HL-60/S4 treated with retinoic acid at 250 ng/mL for 4 days and 3 days (cell line): ENCODE results near the gene CSTB.

Experiments used
- in situ Hi-C: fragments of 300-500 bp; cut with MboI; formaldehyde crosslinking; loops from 2 replicates; pipeline ENCODE4 v1.7.0; 2022; ENCODE audit warnings: low sequenced_read_pairs

CSTB gene

GRCh38 chr21:43794857-43795256 is 18.7 kb upstream of the CSTB start:
- in situ Hi-C loops, result loop anchor here (10.0 to 25.0 kb wide), 2 partner anchors 60 to 833 kb away; partner anchors contain the start of gene PKNOX1

GRCh38 chr21:43794311-43794710 is 18.2 kb upstream of the CSTB start:
- in situ Hi-C loops, result loop anchor here (10.0 to 25.0 kb wide), 2 partner anchors 60 to 832 kb away; partner anchors contain the start of gene PKNOX1

DNA sequence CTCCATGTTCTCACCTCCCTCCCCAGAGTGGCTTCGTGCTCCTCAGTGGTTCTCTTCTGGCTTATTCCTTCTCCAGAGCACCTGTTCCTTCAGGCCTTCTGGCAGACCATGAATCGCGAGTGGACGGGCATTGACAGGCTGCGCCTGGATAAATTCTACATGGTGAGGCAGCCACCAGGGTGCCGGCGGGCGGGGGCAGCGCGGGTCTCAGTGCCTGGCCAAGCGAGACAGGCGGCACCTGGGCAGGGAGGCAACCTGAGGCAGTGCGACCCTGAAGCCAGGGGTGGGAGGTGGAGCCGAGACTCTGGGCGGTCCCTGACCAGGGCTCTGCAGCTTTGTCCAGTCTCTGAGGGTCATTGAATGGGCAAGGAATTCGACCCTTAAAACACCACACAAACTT is 17.1 kb upstream of the CSTB start:
- in situ Hi-C loops, result loop anchor here (10.0 to 25.0 kb wide), 2 partner anchors 62 to 831 kb away; partner anchors contain the start of gene PKNOX1

DNA sequence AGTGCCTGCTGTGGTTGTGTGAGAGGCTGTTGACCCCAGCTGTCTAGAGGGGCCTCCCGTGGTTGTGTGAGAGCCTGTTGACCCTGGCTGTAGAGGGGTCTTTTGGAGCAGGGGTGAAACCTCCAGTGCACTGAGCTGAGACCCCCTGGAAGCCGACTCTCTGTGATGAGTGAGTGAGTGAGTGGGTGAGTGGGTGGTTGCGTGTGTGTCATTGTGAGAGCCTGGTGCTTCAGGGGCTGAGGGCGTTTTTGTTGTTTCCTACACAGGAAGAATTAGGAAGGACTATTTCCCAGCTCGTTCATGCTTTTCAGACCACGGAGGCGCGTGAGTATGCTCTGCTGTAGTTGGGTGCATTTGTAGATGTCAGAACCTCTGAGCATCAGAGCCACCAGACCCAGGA is 16.3 kb upstream of the CSTB start:
- in situ Hi-C loops, result loop anchor here (10.0 to 25.0 kb wide), 2 partner anchors 62 to 830 kb away; partner anchors contain the start of gene PKNOX1

GRCh38 chr21:43790010-43790524 is 14.0 kb upstream of the CSTB start:
- in situ Hi-C loops, result loop anchor here (10.0 to 25.0 kb wide), 2 partner anchors 65 to 828 kb away; partner anchors contain the start of gene PKNOX1

- in situ Hi-C loops, result loop anchor here (10.0 to 25.0 kb wide), 2 partner anchors 65 to 827 kb away; partner anchors contain the start of gene PKNOX1
These were observed 13.3 kb upstream of the CSTB start, which contains the start of gene RRP1 for GRCh38 chr21:43789276-43790009. Gene RRP1 (plus strand): TSS chr21:43789577. CDS start chr21:43789630, 53 bp downstream.

- in situ Hi-C loops, result loop anchor here (25.0 kb wide), 1 partner anchor 825 kb away; the partner anchor contains the start of gene PKNOX1
These were observed 10.8 kb upstream of the CSTB start for GRCh38 chr21:43786807-43787440.

- in situ Hi-C loops, result loop anchor here (25.0 kb wide), 1 partner anchor 824 kb away; the partner anchor contains the start of gene PKNOX1
These were observed 10.2 kb upstream of the CSTB start for GRCh38 chr21:43786300-43786806.

- in situ Hi-C loops, result loop anchor here (25.0 kb wide), 1 partner anchor 823 kb away; the partner anchor contains the start of gene PKNOX1
These were observed 9.0 kb upstream of the CSTB start for GRCh38 chr21:43785134-43785533.

DNA sequence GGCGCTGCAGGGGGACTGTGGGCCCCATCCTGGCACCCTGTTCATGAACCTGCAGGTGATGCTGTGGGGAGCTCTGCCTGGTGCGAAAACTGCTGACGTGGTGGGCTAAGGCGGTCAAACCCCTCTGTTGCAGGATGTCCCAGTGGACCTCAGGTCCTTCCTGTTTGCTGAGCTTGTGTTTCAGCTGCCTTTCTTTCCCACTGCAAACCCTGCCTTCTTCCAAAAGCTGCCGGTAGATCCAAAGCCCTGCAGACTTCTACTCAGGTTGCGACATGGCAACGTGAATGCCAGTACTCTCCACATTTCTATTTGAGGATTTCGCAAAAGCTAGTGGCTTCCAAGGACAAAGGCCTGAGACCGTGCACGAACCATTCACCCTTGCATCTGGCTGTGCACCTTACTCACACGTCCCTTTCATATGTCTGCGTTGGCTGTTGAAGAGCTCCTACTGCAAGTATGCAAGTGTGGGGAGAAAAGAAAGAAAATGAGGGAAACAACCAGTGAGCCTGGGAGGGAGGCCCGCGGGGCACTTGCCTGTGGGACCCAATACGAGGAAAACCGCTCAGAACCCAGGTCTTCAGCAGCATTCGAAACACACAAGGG is 7.1 kb upstream of the CSTB start:
- in situ Hi-C loops, result loop anchor here (25.0 kb wide), 1 partner anchor 821 kb away; the partner anchor contains the start of gene PKNOX1

GRCh38 chr21:43782431-43783097 is 6.5 kb upstream of the CSTB start:
- in situ Hi-C loops, result loop anchor here (25.0 kb wide), 1 partner anchor 820 kb away; the partner anchor contains the start of gene PKNOX1

- in situ Hi-C loops, result loop anchor here (25.0 kb wide), 1 partner anchor 820 kb away; the partner anchor contains the start of gene PKNOX1
These were observed 5.7 kb upstream of the CSTB start for GRCh38 chr21:43781846-43782245.

DNA sequence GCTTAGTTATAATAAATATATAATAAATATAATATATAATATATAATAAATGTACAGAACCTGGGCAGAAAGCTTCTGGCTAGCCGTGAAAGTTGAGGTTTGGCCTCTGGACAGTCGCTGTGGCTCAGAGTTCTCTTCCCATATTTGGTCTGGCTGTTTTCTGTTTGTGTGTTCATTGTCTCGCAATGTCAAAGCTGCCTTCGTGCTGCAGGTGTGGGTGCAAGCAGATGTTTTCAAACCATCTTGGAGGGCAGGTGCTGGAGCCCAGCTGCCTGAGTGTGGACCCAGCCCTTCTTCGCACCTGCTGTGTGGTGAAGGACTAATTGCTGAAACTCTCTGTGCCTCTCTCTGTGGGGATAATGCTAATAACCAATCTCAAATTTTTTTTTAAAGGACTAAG is 3.6 kb upstream of the CSTB start:
- in situ Hi-C loops, result loop anchor here (10.0 to 25.0 kb wide), 2 partner anchors 65 to 817 kb away; partner anchors contain the start of genes PDXK and PKNOX1

DNA sequence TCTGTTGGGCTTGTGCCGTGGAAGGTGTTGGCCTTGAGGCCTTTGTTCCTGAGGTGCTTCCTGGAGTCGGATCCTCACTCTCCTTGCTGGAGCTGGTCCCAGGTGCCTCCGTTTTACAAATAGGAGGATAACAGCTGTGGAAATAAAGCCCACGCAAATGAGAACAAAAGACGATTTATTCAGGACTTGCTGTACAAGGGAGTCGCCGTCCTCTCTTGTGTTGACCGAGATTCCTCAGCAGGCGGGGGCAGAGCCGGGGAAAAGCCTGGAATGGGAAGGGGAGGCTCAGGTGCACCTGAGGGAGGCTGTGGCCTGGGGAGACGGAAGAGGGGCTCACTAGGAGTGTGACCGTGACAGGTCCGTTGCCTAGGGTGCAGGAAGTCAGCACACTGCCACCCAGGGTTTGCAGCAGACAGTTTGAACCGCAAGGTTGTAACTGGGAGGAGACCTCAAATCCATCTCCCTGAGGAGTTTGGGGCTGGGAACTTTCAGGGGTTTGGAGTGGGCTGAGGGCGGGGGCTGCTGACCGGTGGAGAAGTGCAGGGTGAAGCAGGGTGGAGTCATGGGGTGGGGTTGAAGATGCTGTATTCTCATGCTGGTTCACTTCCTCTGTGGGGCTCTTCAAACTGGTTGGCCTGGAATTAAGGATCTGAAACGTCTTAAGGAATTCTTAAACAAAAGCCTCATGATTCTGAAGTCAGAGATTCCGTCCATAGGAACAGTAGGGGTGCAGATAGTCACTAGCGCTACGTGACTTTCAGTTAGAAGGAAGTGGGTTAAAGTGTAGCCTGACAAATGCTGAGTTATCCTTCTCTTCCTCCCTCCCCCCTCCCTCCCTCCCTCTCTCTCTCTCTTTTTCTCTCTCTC is 2.6 kb upstream of the CSTB start:
- in situ Hi-C loops, result loop anchor here (10.0 to 25.0 kb wide), 2 partner anchors 64 to 816 kb away; partner anchors contain the start of genes PDXK and PKNOX1

- in situ Hi-C loops, result loop anchor here (10.0 to 25.0 kb wide), 2 partner anchors 63 to 816 kb away; partner anchors contain the start of genes PDXK and PKNOX1
These were observed 1.8 kb upstream of the CSTB start for GRCh38 chr21:43777953-43778352.

- in situ Hi-C loops, result loop anchor here (10.0 to 25.0 kb wide), 2 partner anchors 60 to 813 kb away; partner anchors contain the start of genes PDXK and PKNOX1
These were observed 918 bp downstream of the CSTB start for GRCh38 chr21:43775190-43775589.

DNA sequence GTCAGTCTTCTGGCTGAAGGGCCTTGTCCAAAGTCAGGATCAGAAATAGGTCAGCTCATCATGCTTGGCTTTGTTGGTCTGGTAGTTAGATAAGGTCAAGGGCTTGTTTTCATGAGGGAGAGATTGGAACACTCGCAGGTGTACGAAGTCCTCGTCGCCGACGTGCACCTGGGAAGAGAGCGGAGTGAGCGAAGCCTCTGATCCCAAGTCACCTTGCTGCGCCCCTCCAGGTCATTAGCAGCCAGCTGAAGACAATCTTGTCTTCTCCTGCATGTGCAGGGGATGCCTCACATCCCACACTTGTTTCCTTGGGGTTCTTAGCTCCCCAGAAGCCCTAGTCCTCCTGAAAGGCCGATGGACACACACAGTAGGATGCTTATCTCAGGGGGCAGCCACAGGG is 1.9 kb downstream of the CSTB start:
- in situ Hi-C loops, result loop anchor here (10.0 kb wide), 1 partner anchor 59 kb away; the partner anchor contains the start of gene PDXK

DNA sequence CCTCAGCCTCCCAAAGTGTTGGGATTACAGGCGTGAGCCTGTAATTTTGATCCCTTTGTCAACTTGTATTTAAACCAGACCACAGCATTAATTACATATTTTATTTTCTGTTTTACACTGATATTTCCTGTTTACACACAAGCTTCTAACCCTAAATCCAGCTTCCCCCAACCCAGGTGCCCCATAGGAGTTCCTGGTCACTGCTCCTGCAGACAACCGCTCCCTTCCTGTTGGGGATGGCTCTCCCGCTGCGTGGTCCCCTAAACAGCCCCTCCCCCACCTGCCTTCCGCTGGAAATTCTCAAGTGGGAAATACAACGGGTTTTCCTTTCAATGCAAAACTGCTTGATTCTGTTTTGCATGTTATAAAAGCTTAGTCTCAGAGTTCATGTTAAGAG is 3.7 kb downstream of the CSTB start:
- in situ Hi-C loops, result loop anchor here (10.0 kb wide), 1 partner anchor 58 kb away; the partner anchor contains the start of gene PDXK
